ENCODE data around the gene SLC6A9. TPM values are rescaled to one million over a fixed set of nuclear protein-coding genes. Genes with fewer than 3 reads are reported as not detected.
A peak's percentile ranks its signal among the peaks of the same experiment; 100 is the strongest.

SLC6A9 gene
- total RNA-seq, 1 donor: 11.7 TPM

DNA sequence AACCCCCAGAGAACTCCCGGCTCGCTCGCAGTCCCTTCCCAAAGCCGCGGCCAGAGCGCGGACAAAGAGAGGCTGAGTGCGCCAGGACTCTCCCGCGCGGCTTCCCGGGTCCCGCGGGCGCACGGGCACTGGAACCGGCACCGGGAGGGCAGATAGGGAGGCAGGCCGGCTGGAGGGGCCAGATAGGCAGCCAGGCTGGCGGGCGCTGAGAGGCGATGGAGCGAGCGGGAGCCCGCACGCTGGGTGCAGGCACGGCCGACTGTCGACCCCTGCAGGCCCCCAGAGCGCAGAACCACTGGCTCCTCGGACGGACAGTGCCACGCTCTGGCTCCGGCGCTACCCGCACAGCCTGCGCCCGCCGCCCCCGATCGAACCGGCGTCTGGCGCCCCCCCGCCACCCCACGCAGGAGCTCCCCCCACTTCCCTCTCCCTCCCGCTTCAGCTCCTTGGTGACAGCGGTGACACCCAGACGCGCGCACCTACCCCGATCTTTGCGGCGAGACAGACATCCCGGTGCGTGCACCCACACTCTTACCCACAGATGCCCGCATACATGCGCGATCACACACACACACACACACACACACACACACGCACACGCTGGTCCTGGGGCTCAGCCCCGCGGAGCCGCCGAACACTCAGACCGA, 534 bp downstream of the SLC6A9 start:
- peak overlapping the region; percentile 87 for H3K4me3 ChIP-seq (ENCODE audit: low read depth, low read length)
- DNase-seq (ENCODE audit: low read depth): peak; percentile 39
- TF ChIP-seq, protein P1, sequence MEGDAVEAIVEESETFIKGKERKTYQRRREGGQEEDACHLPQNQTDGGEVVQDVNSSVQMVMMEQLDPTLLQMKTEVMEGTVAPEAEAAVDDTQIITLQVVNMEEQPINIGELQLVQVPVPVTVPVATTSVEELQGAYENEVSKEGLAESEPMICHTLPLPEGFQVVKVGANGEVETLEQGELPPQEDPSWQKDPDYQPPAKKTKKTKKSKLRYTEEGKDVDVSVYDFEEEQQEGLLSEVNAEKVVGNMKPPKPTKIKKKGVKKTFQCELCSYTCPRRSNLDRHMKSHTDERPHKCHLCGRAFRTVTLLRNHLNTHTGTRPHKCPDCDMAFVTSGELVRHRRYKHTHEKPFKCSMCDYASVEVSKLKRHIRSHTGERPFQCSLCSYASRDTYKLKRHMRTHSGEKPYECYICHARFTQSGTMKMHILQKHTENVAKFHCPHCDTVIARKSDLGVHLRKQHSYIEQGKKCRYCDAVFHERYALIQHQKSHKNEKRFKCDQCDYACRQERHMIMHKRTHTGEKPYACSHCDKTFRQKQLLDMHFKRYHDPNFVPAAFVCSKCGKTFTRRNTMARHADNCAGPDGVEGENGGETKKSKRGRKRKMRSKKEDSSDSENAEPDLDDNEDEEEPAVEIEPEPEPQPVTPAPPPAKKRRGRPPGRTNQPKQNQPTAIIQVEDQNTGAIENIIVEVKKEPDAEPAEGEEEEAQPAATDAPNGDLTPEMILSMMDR (IDR thresholded peaks at IDR 0.05; ENCODE audit: insufficient read depth, low read depth, low read length): peak; percentile 30

DNA sequence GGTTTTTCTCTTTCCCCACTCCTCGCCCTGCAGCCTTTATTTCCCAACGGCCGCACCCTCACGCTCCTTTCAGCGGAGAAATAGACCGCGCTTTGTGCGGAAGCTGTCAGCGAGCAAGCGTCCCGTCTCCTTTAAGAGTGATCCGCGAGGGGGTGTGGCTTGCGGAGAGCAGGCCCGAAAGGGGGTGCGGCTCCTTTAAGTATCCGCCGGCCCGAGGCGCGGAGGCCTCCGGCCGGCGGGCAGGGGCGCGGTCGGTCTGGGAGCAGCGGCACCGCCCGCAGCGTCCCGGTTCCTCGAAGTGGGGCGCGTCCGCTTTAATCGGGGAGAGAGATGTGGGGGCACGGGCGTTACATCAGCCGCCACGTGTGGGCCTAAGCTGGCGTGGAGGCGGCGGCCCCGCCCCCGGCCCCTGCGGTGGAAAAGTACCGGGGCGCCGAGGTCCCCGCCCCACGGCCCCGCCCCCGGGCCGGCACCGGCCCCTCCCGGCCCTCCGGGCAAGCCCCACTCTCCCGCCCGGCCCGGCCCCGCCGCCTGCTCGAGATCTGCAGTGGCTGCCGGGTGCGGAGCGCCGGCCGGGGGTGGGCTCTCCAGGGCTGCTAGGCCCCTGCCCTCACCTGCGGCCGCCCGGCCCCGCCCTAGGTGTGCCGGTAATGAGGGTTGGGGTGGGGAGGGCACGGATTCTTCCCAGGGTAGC, 1.2 kb downstream of the SLC6A9 start:
- peak; percentile 92 for DNase-seq (ENCODE audit: low read depth)
- H3K4me3 ChIP-seq (ENCODE audit: low read depth, low read length): peak overlapping the region; percentile 87
- TF ChIP-seq, protein P1 (IDR thresholded peaks at IDR 0.05; ENCODE audit: insufficient read depth, low read depth, low read length): no peak

DNA sequence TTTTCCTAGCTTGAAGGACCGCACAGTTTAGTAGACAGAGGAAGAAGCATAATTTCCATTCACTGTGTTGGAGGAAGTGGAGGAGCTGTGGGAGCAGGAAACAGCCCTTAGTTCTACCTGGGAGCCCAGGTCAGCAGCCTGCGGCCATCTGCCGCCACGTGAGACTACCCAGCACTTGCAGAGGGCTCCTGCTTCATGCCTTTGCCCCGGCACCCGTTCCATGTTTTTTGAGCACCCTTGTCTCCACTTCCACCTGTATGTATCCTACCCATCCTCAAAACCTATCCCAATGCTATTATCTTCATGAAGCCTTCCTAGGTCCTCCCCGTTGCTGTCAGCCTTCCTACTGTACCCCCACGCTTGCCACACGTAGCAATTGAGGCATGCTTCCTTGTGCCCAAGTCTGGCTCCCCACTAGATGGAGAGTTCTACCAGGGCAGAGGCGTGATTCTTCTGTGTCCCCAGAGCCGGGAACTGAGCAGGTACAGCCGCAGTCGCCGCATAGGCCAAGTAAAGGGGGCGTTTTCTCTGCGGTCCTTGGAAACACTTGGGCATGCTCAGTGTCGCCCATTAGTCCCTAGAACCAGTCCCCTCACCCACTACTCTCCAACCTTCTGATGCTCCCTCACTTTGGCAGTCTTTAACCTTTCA, 1.9 kb downstream of the SLC6A9 start:
- DNase-seq (ENCODE audit: low read depth): no peak
- TF ChIP-seq, protein P1 (IDR thresholded peaks at IDR 0.05; ENCODE audit: insufficient read depth, low read depth, low read length): no peak
- H3K4me3 ChIP-seq (ENCODE audit: low read depth, low read length): peak overlapping the region; percentile 87

DNA sequence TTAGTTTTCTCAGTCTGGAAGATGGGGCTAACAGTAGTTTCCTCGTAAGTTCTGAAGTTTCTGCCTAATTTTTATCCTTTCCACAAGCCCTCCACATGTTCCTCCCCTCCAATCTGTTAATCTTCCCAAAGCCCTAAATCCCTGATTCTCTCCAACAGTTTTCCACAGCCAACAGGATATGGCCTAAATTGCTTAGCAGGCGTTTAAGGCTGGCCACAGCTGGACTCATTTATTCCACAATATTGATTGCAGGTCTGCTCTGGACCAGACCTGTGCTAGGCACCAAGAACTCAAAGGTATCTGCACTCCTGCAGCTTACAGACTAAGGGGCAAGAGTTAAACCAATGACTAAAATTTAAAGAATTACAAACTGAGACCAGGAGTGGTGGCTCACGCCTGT, 3.9 kb downstream of the SLC6A9 start:
- no peak for DNase-seq (ENCODE audit: low read depth)
- TF ChIP-seq, protein P1 (IDR thresholded peaks at IDR 0.05; ENCODE audit: insufficient read depth, low read depth, low read length): no peak
- H3K4me3 ChIP-seq (ENCODE audit: low read depth, low read length): no peak overlapping the region

DNA sequence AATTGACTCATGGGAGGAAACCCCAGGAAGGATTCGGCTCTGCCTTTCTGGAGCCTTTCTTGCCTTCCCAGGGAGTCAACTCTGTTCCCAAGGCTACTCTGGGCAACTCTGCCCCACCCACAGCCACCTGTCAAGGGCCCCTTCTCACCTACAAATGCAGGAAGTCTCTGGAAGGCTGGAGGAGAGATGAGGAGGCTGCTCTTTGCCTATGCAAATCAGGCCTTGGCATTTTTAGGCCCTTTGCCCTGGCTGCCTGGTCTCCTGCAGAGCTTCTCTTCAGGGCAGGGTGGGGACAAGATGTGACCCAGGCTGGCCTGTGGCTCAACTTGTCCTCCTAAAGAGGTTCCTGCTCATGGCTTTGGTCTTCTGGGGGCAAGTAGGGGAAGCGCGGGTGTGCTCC, 5.4 kb downstream of the SLC6A9 start:
- H3K4me3 ChIP-seq (ENCODE audit: low read depth, low read length): no peak overlapping the region
- TF ChIP-seq, protein P1 (IDR thresholded peaks at IDR 0.05; ENCODE audit: insufficient read depth, low read depth, low read length): no peak
- DNase-seq (ENCODE audit: low read depth): no peak

DNA sequence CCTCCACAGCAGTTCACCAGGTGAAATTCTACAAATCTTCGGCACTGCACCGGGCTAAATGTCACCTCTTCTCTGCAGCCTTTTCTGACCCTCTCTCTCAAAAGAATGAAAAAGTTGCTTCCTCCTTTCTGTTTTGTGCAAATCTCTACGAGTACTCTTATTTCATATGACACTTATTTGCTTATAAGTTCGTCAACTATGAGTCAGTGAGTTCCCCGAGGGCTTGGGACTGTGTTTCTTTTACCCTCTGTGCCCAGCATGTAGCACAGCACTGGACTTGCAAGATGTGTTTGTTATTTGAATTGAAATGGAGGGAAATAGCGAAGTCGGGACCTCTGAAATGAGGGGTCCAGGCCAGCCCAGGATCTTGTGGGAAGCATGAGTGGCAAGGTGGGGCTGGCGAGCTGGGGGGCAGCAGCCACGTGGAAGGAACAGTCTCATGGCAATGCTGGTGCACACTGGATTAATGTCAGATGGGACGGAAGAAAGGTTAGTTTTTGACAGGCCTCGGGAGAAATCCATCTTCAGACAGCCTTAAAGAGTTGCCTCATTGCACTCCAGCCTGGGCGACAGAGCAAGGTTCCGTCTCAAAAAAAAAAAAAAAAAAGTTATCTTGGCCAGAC, 6.2 kb downstream of the SLC6A9 start:
- DNase-seq (ENCODE audit: low read depth): no peak
- TF ChIP-seq, protein P1 (IDR thresholded peaks at IDR 0.05; ENCODE audit: insufficient read depth, low read depth, low read length): no peak
- H3K4me3 ChIP-seq (ENCODE audit: low read depth, low read length): no peak overlapping the region
